ENCODE data around the gene GON7. TPM values are rescaled to one million over a fixed set of nuclear protein-coding genes. Genes with fewer than 3 reads are reported as not detected.

The GON7 gene
- total and polyA plus RNA-seq, 2 of the 8 experiments (the other 6 are each of a cell fraction or from before 2014, with no cell fraction given): 3.8 to 9.9 TPM

- TF ChIP-seq GABPA (IDR thresholded peaks at IDR 0.05; ENCODE audit: borderline replicate concordance, insufficient read depth, low read length): no peak
- TF ChIP-seq CBX8 (IDR thresholded peaks at IDR 0.05; ENCODE audit: borderline replicate concordance, low read depth, low read length): no peak
- no peak overlapping the region for H3K14ac ChIP-seq (ENCODE audit: insufficient read length)
- FAIRE-seq (no peak), DNase-seq (ENCODE audit: low read depth in 1 of 2, low spot score in 2 of 2) (no peak)
- H2BK12ac ChIP-seq (ENCODE audit: low read depth, low read length): no peak overlapping the region
- no peak overlapping the region for H2BK15ac ChIP-seq (ENCODE audit: low read length)
- H3K4ac ChIP-seq (replicated peaks; ENCODE audit: insufficient read length, low read depth, low read length): no peak overlapping the region
- CTCF ChIA-PET (ENCODE audit: partially characterized antibody): interaction anchor here (1.0 kb wide), 1 partner anchor 39 kb away, joined by 3 read pairs; no protein-coding TSS in a partner anchor
- no peak overlapping the region for H3K4me2 ChIP-seq (ENCODE audit: insufficient read depth in 1 of 2, low read depth in 2 of 2, low read length in 2 of 2)
- H4K20me1 ChIP-seq (replicated peaks in 1 of 2; ENCODE audit: control insufficient read depth in 1 of 2, insufficient read depth in 2 of 2, low read length in 2 of 2): no peaks in the 10 kb centered on the region
- no peaks in the 10 kb centered on the region for H3K23me2 ChIP-seq (ENCODE audit: low read depth, low read length)
- no peak overlapping the region for H2BK5ac ChIP-seq (ENCODE audit: low read depth, low read length)
- no peak overlapping the region for H3K23ac ChIP-seq (ENCODE audit: insufficient read length)
- H3K18ac ChIP-seq (ENCODE audit: extremely low read depth, low read length): no peak overlapping the region
- POLR2A ChIA-PET (ENCODE audit: partially characterized antibody): no interaction called here
- no peak overlapping the region for H3K4me3 ChIP-seq (ENCODE audit: extremely low read depth in 1 of 4, insufficient read depth in 2 of 4, low read depth in 3 of 4, low read length in 4 of 4)
- H4K8ac ChIP-seq (ENCODE audit: extremely low read depth, insufficient read depth, low read length): no peak overlapping the region
- H3K79me1 ChIP-seq (ENCODE audit: low read depth, low read length): no peaks in the 10 kb centered on the region
- H3K79me2 ChIP-seq (ENCODE audit: control insufficient read depth in 1 of 2, insufficient read depth in 2 of 2, low read length in 2 of 2): no peaks in the 10 kb centered on the region
- H3K56ac ChIP-seq (replicated peaks; ENCODE audit: insufficient read length, low read depth, low read length): no peak overlapping the region
- H4K5ac ChIP-seq (ENCODE audit: insufficient read length, low read depth, low read length): no peak overlapping the region
- H3K9me3 ChIP-seq (ENCODE audit: insufficient read depth in 2 of 2, low read depth in 1 of 2, low read length in 1 of 2): no peaks in the 10 kb centered on the region
- H3K36me3 ChIP-seq (ENCODE audit: control insufficient read depth in 2 of 4, insufficient read depth in 4 of 4, low read length in 3 of 4): peaks cover 10 to 46% (median 23%) of the 10 kb centered on the region in 4 experiments
- peaks cover 0 to 2% (median 0%) of the 10 kb centered on the region in 4 experiments; a peak in 1 of 7 replicates for H3K4me1 ChIP-seq (replicated peaks in 1 of 4; ENCODE audit: control insufficient read depth in 3 of 4, insufficient read depth in 4 of 4, low read length in 3 of 4)
- H3K9ac ChIP-seq (replicated peaks in 1 of 4; ENCODE audit: extremely low read depth in 1 of 4, low read depth in 3 of 4, low read length in 3 of 4): no peak overlapping the region
- H2BK120ac ChIP-seq (replicated peaks; ENCODE audit: low read depth, low read length): no peak overlapping the region
- H3K27ac ChIP-seq (ENCODE audit: low read depth, low read length): no peak overlapping the region
- H2AFZ ChIP-seq (ENCODE audit: low read length): no peak overlapping the region
- no peak overlapping the region for H4K91ac ChIP-seq (replicated peaks; ENCODE audit: insufficient read length, low read length)
- no peak overlapping the region for H2AK5ac ChIP-seq (ENCODE audit: low read depth, low read length)
- H3K27me3 ChIP-seq (replicated peaks in 1 of 4; ENCODE audit: control insufficient read depth in 3 of 4, extremely low read depth in 1 of 4, insufficient read depth in 3 of 4, low read length in 3 of 4): no peaks in the 10 kb centered on the region
- no peak overlapping the region for H2BK20ac ChIP-seq (ENCODE audit: low read length)
Observed at GRCh38 chr14:93246534-93246933, 39.7 kb upstream of the GON7 start.
